Left ventricle myocardium inferior (tissue), 1 donor: ENCODE data around the gene NUP210L. TPM values are rescaled to one million over a fixed set of nuclear protein-coding genes. Genes with fewer than 3 reads are reported as not detected.
A peak's percentile ranks its signal among the peaks of the same experiment; 100 is the strongest.

Source experiments
- DNase-seq: peaks from one replicate; pipeline ENCODE4 v3.0.0-alpha.2; 2020
- H3K27ac ChIP-seq: fragments of 200-600 bp; replicated peaks from 2 replicates; pipeline ENCODE4 v1.8.0; 2021
- H3K27me3 ChIP-seq: fragments of 200-600 bp; 2 replicates; pipeline ENCODE4 v1.8.0; 2021; ENCODE audit warnings: low read depth
- H3K36me3 ChIP-seq: fragments of 200-600 bp; 2 replicates; pipeline ENCODE4 v1.8.0; 2021
- H3K4me1 ChIP-seq: fragments of 200-600 bp; 2 replicates; pipeline ENCODE4 v1.8.0; 2021
- H3K4me3 ChIP-seq: fragments of 200-600 bp; 2 replicates; pipeline ENCODE4 v1.8.0; 2021; ENCODE audit warnings: mild to moderate bottlenecking, moderate library complexity
- H3K9me3 ChIP-seq: fragments of 200-600 bp; replicated peaks from 2 replicates; pipeline ENCODE4 v1.8.0; 2021
- intact Hi-C: fragments of 100-400 bp; cut with micrococcal nuclease; formaldehyde crosslinking; loops from one replicate; pipeline ENCODE4 v1.11.0; 2022
- total RNA-seq: library from RNA; stranded (reverse); fragmentation: NEBNext Ultra II Directional; extraction: Animal tissue kit (Norgen Biotek cat#: 25700); gene quantifications from one replicate; pipeline ENCODE4 v1.2.1, GENCODE V29; 2021
- TF ChIP-seq, protein P1 (sequence below): fragments of 200-600 bp; IDR thresholded peaks from 2 replicates; pipeline ENCODE4 v1.8.0; 2021; ENCODE audit warnings: antibody characterized with exemption, mild to moderate bottlenecking, borderline replicate concordance
- donor health status: DM: no; HTN: yes; CAD: no; lungs with severe emphysema.

Gene NUP210L
- total RNA-seq, 1 donor from 2014 or later: 0.30 TPM

DNA sequence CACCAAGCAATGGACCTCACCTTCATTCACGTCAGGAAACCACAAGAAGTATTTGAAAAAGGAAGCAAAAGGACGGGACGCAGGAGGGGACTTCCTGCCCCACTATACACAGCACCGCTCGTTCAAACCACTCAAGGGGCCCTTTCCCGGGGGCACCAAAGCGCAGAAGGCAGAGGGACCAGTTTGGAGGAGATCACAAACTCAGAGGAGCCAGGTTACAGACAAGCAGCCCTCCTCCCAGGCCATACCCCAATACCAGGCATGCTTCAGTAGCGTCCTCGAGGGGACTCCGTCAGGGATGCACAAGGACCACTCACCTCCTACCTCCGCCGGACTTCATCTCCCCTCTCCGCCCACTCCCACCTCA, 197.1 kb downstream of the NUP210L start:
- H3K4me1 ChIP-seq: peaks cover 85% of the 10 kb centered on the region
- TF ChIP-seq, protein P1, sequence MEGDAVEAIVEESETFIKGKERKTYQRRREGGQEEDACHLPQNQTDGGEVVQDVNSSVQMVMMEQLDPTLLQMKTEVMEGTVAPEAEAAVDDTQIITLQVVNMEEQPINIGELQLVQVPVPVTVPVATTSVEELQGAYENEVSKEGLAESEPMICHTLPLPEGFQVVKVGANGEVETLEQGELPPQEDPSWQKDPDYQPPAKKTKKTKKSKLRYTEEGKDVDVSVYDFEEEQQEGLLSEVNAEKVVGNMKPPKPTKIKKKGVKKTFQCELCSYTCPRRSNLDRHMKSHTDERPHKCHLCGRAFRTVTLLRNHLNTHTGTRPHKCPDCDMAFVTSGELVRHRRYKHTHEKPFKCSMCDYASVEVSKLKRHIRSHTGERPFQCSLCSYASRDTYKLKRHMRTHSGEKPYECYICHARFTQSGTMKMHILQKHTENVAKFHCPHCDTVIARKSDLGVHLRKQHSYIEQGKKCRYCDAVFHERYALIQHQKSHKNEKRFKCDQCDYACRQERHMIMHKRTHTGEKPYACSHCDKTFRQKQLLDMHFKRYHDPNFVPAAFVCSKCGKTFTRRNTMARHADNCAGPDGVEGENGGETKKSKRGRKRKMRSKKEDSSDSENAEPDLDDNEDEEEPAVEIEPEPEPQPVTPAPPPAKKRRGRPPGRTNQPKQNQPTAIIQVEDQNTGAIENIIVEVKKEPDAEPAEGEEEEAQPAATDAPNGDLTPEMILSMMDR: no peak
- intact Hi-C loops: no loop called here
- no peaks in the 10 kb centered on the region for H3K9me3 ChIP-seq
- DNase-seq: no peak
- H3K27me3 ChIP-seq: no peaks in the 10 kb centered on the region
- peaks cover 35% of the 10 kb centered on the region for H3K36me3 ChIP-seq
- H3K4me3 ChIP-seq: peak overlapping the region; percentile 98
- peak overlapping the region; percentile 98 for H3K27ac ChIP-seq

- Histone ChIP-seq H3K4me3 (peak overlapping the region; percentile 98), H3K36me3 (peaks cover 40% of the 10 kb centered on the region), H3K9me3 (no peaks in the 10 kb centered on the region), H3K27ac (peak overlapping the region; percentile 98), H3K27me3 (no peaks in the 10 kb centered on the region), H3K4me1 (peaks cover 80% of the 10 kb centered on the region)
- TF ChIP-seq, protein P1: no peak
- DNase-seq: no peak
- intact Hi-C loops: no loop called here
Observed at GRCh38 chr1:153956997-153957715, 197.7 kb downstream of the NUP210L start.

DNA sequence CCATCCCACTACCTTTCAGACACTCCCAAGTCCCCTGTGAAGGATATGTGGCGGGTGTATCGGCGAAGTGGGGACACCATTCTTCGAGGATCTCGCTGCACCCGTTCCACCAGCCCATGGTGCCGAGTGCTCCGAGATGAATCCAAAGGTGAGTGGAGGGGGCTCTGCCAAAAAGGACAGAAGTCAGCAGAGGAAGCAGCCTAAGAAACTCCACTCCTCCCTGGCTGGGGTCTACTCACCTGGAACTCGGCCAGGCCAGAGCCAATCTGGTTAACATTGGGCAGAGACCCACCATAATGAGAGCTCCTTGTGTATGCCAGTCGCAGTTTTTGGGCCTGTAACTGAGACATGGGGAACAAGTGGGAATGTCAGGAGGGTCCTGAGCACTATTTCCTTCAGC, 200.0 kb downstream of the NUP210L start:
- intact Hi-C loops: no loop called here
- no peak overlapping the region for H3K4me3 ChIP-seq
- TF ChIP-seq, protein P1: no peak
- H3K27ac ChIP-seq: no peak overlapping the region
- H3K4me1 ChIP-seq: peaks cover 56% of the 10 kb centered on the region
- H3K9me3 ChIP-seq: no peaks in the 10 kb centered on the region
- DNase-seq: no peak
- peaks cover 48% of the 10 kb centered on the region for H3K36me3 ChIP-seq
- H3K27me3 ChIP-seq: no peaks in the 10 kb centered on the region

DNA sequence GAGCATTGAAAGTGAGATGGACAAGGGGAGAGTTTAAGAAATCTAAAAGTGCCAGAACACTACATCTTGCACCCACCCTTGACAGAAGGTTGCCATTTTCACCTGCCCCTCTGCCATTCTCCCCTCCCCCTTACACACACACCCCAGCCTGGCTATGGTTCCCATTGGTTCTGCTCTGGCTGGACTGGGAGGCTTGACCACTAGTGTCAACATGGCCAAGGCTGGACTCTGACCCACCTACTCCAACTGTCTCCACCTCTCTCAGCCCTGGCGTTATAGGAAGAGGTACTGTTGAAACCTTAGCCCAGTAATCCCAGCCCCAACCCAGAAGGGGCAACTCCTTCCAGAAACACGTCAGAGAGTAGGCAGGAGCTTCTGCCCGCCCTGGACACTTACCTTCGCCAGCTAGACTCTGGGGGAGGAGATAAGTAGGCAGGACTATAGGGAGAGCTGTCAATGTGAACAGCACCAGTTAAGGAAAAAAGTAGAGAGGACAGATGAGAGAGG, 201.0 kb downstream of the NUP210L start:
- TF ChIP-seq, protein P1: no peak
- intact Hi-C loops: no loop called here
- Histone ChIP-seq H3K27ac (no peak overlapping the region), H3K9me3 (no peaks in the 10 kb centered on the region), H3K4me3 (no peak overlapping the region), H3K36me3 (peaks cover 57% of the 10 kb centered on the region), H3K27me3 (no peaks in the 10 kb centered on the region), H3K4me1 (peaks cover 47% of the 10 kb centered on the region)
- DNase-seq: no peak

- intact Hi-C loops: no loop called here
- TF ChIP-seq, protein P1: no peak
Observed at GRCh38 chr1:153951801-153952200, 203.1 kb downstream of the NUP210L start.

More at GRCh38 chr1:153951801-153952200, 203.1 kb downstream of the NUP210L start:
- no peak overlapping the region for H3K27ac ChIP-seq
- no peaks in the 10 kb centered on the region for H3K9me3 ChIP-seq
- DNase-seq: no peak
- no peak overlapping the region for H3K4me3 ChIP-seq
- peaks cover 34% of the 10 kb centered on the region for H3K4me1 ChIP-seq
- H3K27me3 ChIP-seq: no peaks in the 10 kb centered on the region
- H3K36me3 ChIP-seq: peaks cover 72% of the 10 kb centered on the region
